IMR-90 (cell line): ENCODE results near the gene FANCE. TPM values are rescaled to one million over a fixed set of nuclear protein-coding genes. Genes with fewer than 3 reads are reported as not detected.

Source experiments
- ATAC-seq: fragments of 200-7000 bp; cut with Tn5 transposase; 2 replicates; pipeline ENCODE4 v1.9.1; 2020; ENCODE audit warnings: low read depth, mild to moderate bottlenecking, moderate library complexity
- BruUV-seq: library from RNA; stranded (reverse); fragments of 400-500 nt; replicated peaks from 2 replicates; lab custom pipeline; 2021; lab: Mats Ljungman, UMichigan
- CTCF ChIA-PET: fragments of 300-600 bp; formaldehyde crosslinking; extraction: SDS; loops from one replicate; lab custom pipeline; 2021; ENCODE audit warnings: antibody characterized with exemption; lab: Yijun Ruan, JAX
- POLR2A ChIA-PET: fragments of 300-600 bp; sonication (Branson Sonifier 250); formaldehyde crosslinking; loops from one replicate; lab custom pipeline; 2022; ENCODE audit warnings: antibody characterized with exemption; ENCODE audit not compliant: unreplicated experiment; lab: Charles Lee
- DNase-seq: peaks from one replicate; pipeline ENCODE4 v3.0.0; 2013
- H2AFZ ChIP-seq: replicated peaks from 2 replicates; pipeline ENCODE3; 2013; ENCODE audit warnings: low read length, mild to moderate bottlenecking; ENCODE audit not compliant: poor library complexity
- H2AK5ac ChIP-seq: 2 replicates; pipeline ENCODE4 v1.6.1; 2013; ENCODE audit warnings: low read depth, low read length, inconsistent platforms
- H2AK9ac ChIP-seq: replicated peaks from 2 replicates; pipeline ENCODE3; 2013; ENCODE audit warnings: mild to moderate bottlenecking, low read depth, low read length, moderate library complexity; ENCODE audit not compliant: poor library complexity
- H2BK120ac ChIP-seq: 2 replicates; pipeline ENCODE4 v1.6.1; 2013; ENCODE audit warnings: low read depth, low read length, inconsistent platforms
- H2BK15ac ChIP-seq: 3 replicates; pipeline ENCODE4 v1.6.1; 2013; ENCODE audit warnings: low read depth, low read length, inconsistent platforms
- H2BK20ac ChIP-seq: 2 replicates; pipeline ENCODE4 v1.6.1; 2013; ENCODE audit warnings: low read depth, mild to moderate bottlenecking, inconsistent platforms, low read length, moderate library complexity
- H2BK5ac ChIP-seq: 2 replicates; pipeline ENCODE4 v1.6.1; 2013; ENCODE audit warnings: mild to moderate bottlenecking, low read depth, low read length, inconsistent platforms; ENCODE audit not compliant: poor library complexity, severe bottlenecking
- H3K14ac ChIP-seq: replicated peaks from 2 replicates; pipeline ENCODE4 v1.6.1; 2013; ENCODE audit warnings: low read depth, low read length, inconsistent platforms
- H3K18ac ChIP-seq: 2 replicates; pipeline ENCODE4 v1.6.1; 2013; ENCODE audit warnings: low read depth, low read length, control low read depth
- H3K23ac ChIP-seq: 2 replicates; pipeline ENCODE4 v1.6.1; 2013; ENCODE audit warnings: low read depth, low read length, inconsistent platforms
- H3K27ac ChIP-seq: 2 replicates; pipeline ENCODE4 v1.5.1; 2013; ENCODE audit warnings: mild to moderate bottlenecking, control low read depth, low read length; ENCODE audit not compliant: insufficient read depth
- H3K27me3 ChIP-seq: 2 replicates; pipeline ENCODE4 v1.6.1; 2013; ENCODE audit warnings: low read length; ENCODE audit not compliant: control insufficient read depth, insufficient read depth
- H3K36me3 ChIP-seq: 2 replicates; pipeline ENCODE4 v1.6.1; 2013; ENCODE audit warnings: low read length, mixed read lengths; ENCODE audit not compliant: control insufficient read depth, insufficient read depth
- H3K4ac ChIP-seq: 2 replicates; pipeline ENCODE4 v1.6.1; 2013; ENCODE audit warnings: low read depth, low read length, inconsistent platforms
- H3K4me1 ChIP-seq: 2 replicates; pipeline ENCODE4 v1.6.1; 2013; ENCODE audit warnings: low read length, mixed read lengths; ENCODE audit not compliant: control insufficient read depth, insufficient read depth
- H3K4me2 ChIP-seq: 2 replicates; pipeline ENCODE4 v1.6.1; 2013; ENCODE audit warnings: low read depth, mild to moderate bottlenecking, control low read depth, low read length, moderate library complexity
- H3K4me3 ChIP-seq: 2 replicates; pipeline ENCODE4 v1.5.1; 2013; ENCODE audit warnings: low read depth, mild to moderate bottlenecking, control low read depth, low read length, moderate library complexity; ENCODE audit not compliant: insufficient read depth
- H3K56ac ChIP-seq: 2 replicates; pipeline ENCODE4 v1.6.1; 2013; ENCODE audit warnings: low read length, inconsistent platforms; ENCODE audit not compliant: insufficient read depth; ENCODE audit errors: extremely low read depth
- H3K79me1 ChIP-seq, 2 experiments: 2 replicates each; pipeline ENCODE4 v1.6.1; 2013; ENCODE audit warnings: low read length in 2 of 2, inconsistent platforms in 1 of 2, low read depth in 1 of 2
- H3K9ac ChIP-seq: 2 replicates; pipeline ENCODE4 v1.6.1; 2013; ENCODE audit warnings: low read depth, low read length, control low read depth
- H3K9me1 ChIP-seq: 2 replicates; pipeline ENCODE4 v1.6.1; 2013; ENCODE audit warnings: low read length, inconsistent platforms; ENCODE audit not compliant: insufficient read depth
- H3K9me3 ChIP-seq: 2 replicates; pipeline ENCODE4 v1.6.1; 2013; ENCODE audit warnings: low read length; ENCODE audit not compliant: control insufficient read depth, insufficient read depth
- H4K20me1 ChIP-seq: 2 replicates; pipeline ENCODE4 v1.6.1; 2013; ENCODE audit warnings: low read length, inconsistent platforms; ENCODE audit not compliant: insufficient read depth
- H4K5ac ChIP-seq: 2 replicates; pipeline ENCODE4 v1.6.1; 2013; ENCODE audit warnings: mild to moderate bottlenecking, low read depth, low read length, control low read depth
- H4K8ac ChIP-seq, 2 experiments: 2 replicates each; pipeline ENCODE4 v1.6.1; 2013; ENCODE audit warnings: low read depth in 2 of 2, low read length in 2 of 2, control low read depth in 1 of 2, inconsistent platforms in 1 of 2
- H4K91ac ChIP-seq: 2 replicates; pipeline ENCODE4 v1.6.1; 2013; ENCODE audit warnings: low read depth, low read length, inconsistent platforms; ENCODE audit not compliant: insufficient read depth
- BHLHE40 ChIP-seq: fragments of 150-350 bp; IDR thresholded peaks from 2 replicates; pipeline ENCODE4 v1.6.1; 2016; ENCODE audit warnings: mild to moderate bottlenecking, low read depth, low read length
- CEBPB ChIP-seq: IDR thresholded peaks from 2 replicates; pipeline ENCODE4 v1.6.1; 2012; ENCODE audit warnings: low read depth, low read length, improper control_type of control experiment
- CHD1 ChIP-seq: IDR thresholded peaks from 2 replicates; pipeline ENCODE4 v1.6.1; 2012; ENCODE audit warnings: low read depth, low read length, improper control_type of control experiment
- ELK1 ChIP-seq: fragments of 150-350 bp; IDR thresholded peaks from 2 replicates; pipeline ENCODE4 v1.6.1; 2016; ENCODE audit warnings: low read depth, mild to moderate bottlenecking, low read length, moderate library complexity, borderline replicate concordance
- FOS ChIP-seq: fragments of 150-350 bp; IDR thresholded peaks from 2 replicates; pipeline ENCODE4 v1.6.1; 2016; ENCODE audit warnings: low read depth, low read length
- MAFK ChIP-seq: IDR thresholded peaks from 2 replicates; pipeline ENCODE4 v1.6.1; 2012; ENCODE audit warnings: low read depth, low read length, improper control_type of control experiment
- MAZ ChIP-seq: IDR thresholded peaks from 2 replicates; pipeline ENCODE4 v1.6.1; 2012; ENCODE audit warnings: low read depth, mild to moderate bottlenecking, low read length, improper control_type of control experiment, moderate library complexity, borderline replicate concordance
- MXI1 ChIP-seq: IDR thresholded peaks from 2 replicates; pipeline ENCODE4 v1.6.1; 2012; ENCODE audit warnings: low read depth, mild to moderate bottlenecking, low read length, moderate library complexity, borderline replicate concordance
- NFE2L2 ChIP-seq: fragments of 150-350 bp; IDR thresholded peaks from 2 replicates; pipeline ENCODE4 v1.6.1; 2016; ENCODE audit warnings: low read depth, mild to moderate bottlenecking, low read length
- POLR2A ChIP-seq: IDR thresholded peaks from 2 replicates; pipeline ENCODE4 v1.6.1; 2012; ENCODE audit warnings: mild to moderate bottlenecking, low read depth, low read length
- RAD21 ChIP-seq: IDR thresholded peaks from 2 replicates; pipeline ENCODE4 v1.6.1; 2012; ENCODE audit warnings: low read length, improper control_type of control experiment
- RCOR1 ChIP-seq: IDR thresholded peaks from 2 replicates; pipeline ENCODE4 v1.6.1; 2012; ENCODE audit warnings: mild to moderate bottlenecking, low read length, improper control_type of control experiment; ENCODE audit not compliant: insufficient replicate concordance
- RFX5 ChIP-seq: IDR thresholded peaks from 2 replicates; pipeline ENCODE4 v1.8.0; 2012; ENCODE audit warnings: low read depth, mild to moderate bottlenecking, low read length, moderate library complexity
- SMC3 ChIP-seq: fragments of 150-350 bp; IDR thresholded peaks from 2 replicates; pipeline ENCODE4 v1.6.1; 2016; ENCODE audit warnings: low read depth, mild to moderate bottlenecking, antibody characterized with exemption, low read length, moderate library complexity
- USF2 ChIP-seq: fragments of 150-350 bp; IDR thresholded peaks from 2 replicates; pipeline ENCODE4 v1.6.1; 2017; ENCODE audit warnings: mild to moderate bottlenecking, antibody characterized with exemption, low read length, low read depth
- WGBS, 2 experiments: methylation state at CpG; one replicate each; pipeline versions ENCODE4 v1.1.5 to v1.1.7; 2013; ENCODE audit warnings: missing lambda C conversion rate in 2 of 2; ENCODE audit not compliant: insufficient read length in 1 of 2; ENCODE audit errors: extremely low coverage in 2 of 2; 5-methylcytosine and 5-hydroxymethylcytosine counted together
- dilution Hi-C: fragments of 300-500 bp; cut with HindIII; formaldehyde crosslinking; loops from one replicate; pipeline ENCODE4 v1.14.3; 2018; ENCODE audit warnings: low sequenced_read_pairs; ENCODE audit not compliant: unreplicated experiment
- in situ Hi-C: fragments of 300-500 bp; cut with MboI; formaldehyde crosslinking; loops from 3 replicates; pipeline ENCODE4 v1.14.3; 2019; ENCODE audit warnings: low sequenced_read_pairs, inconsistent platforms, mixed read lengths
- intact Hi-C: fragments of 100-400 bp; cut with micrococcal nuclease; formaldehyde crosslinking; loops from 2 replicates; pipeline ENCODE4 v1.10.0; 2022
- polyA plus RNA-seq, 3 experiments: library from polyadenylated mRNA; depleted of rRNA; stranded (reverse); fragments of >200 nt; gene quantifications; 2 replicates each; pipeline ENCODE4 v1.2.3, GENCODE V29; 2012; ENCODE audit warnings: low replicate concordance in 1 of 3
- total RNA-seq: library from RNA; depleted of rRNA; stranded (reverse); fragments of >200 nt; gene quantifications from 2 replicates; pipeline ENCODE4 v1.2.3, GENCODE V29; 2012
- TF ChIP-seq, protein P1 (sequence below): conservative IDR thresholded peaks from 2 replicates; pipeline ENCODE4 v1.5.1; 2012; ENCODE audit warnings: mild to moderate bottlenecking, low read depth, low read length, improper control_type of control experiment

FANCE gene
- total and polyA plus RNA-seq, 2 of the 4 experiments (the other 2 are of a cell fraction), result 7.1 to 9.1 TPM

DNA sequence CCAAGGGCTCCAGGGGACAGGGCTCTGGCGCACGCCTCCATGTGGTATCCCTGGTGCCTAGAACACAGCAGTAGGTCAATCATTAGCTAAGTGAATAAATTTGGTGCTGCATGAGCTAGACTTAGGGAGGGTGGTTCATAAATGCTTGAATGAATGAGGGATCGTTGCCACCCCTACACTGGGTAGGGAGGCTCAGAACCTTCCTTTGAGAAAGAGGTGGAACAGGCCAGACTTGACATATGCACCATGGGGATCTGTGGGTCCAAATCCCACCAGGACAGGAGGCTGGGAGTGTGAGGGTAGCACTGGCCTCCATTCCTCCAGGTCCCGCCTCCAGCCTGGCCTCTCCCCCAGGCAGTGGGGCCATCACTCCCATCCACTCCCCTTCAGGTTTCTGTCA, 30.9 kb downstream of the FANCE start:
- intact Hi-C loops (no loop called here), dilution Hi-C loops (no loop called here), in situ Hi-C loops (no loop called here)
- H3K27me3 ChIP-seq, result no peaks in the 10 kb centered on the region
- H2BK15ac ChIP-seq, result no peak overlapping the region
- peaks cover 17% of the 10 kb centered on the region; the same call in 1 of the 2 replicates for H4K20me1 ChIP-seq
- H2AFZ ChIP-seq, result no peak overlapping the region
- peaks cover 25% of the 10 kb centered on the region for H3K4me1 ChIP-seq
- H3K9me3 ChIP-seq, result no peaks in the 10 kb centered on the region
- no peak overlapping the region for H3K18ac ChIP-seq
- WGBS, 2 experiments, result no CpG with 5 or more reads among the region's 4 CpGs
- POLR2A ChIA-PET, result interaction anchor here (0.6 kb wide), 1 partner anchor 9 kb away, joined by 4 read pairs; no protein-coding TSS in a partner anchor
- H4K5ac ChIP-seq, result no peak overlapping the region
- no peak for DNase-seq
- peak overlapping the region; percentile 39 for H2AK9ac ChIP-seq
- no peak for TF ChIP-seq MAFK
- no peak for TF ChIP-seq SMC3
- no peak for TF ChIP-seq CEBPB
- TF ChIP-seq, protein P1, sequence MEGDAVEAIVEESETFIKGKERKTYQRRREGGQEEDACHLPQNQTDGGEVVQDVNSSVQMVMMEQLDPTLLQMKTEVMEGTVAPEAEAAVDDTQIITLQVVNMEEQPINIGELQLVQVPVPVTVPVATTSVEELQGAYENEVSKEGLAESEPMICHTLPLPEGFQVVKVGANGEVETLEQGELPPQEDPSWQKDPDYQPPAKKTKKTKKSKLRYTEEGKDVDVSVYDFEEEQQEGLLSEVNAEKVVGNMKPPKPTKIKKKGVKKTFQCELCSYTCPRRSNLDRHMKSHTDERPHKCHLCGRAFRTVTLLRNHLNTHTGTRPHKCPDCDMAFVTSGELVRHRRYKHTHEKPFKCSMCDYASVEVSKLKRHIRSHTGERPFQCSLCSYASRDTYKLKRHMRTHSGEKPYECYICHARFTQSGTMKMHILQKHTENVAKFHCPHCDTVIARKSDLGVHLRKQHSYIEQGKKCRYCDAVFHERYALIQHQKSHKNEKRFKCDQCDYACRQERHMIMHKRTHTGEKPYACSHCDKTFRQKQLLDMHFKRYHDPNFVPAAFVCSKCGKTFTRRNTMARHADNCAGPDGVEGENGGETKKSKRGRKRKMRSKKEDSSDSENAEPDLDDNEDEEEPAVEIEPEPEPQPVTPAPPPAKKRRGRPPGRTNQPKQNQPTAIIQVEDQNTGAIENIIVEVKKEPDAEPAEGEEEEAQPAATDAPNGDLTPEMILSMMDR, result no peak
- TF ChIP-seq RAD21, result no peak
- TF ChIP-seq BHLHE40, result no peak
- TF ChIP-seq ELK1, result no peak
- no peak for TF ChIP-seq MXI1
- TF ChIP-seq POLR2A, result no peak
- no peak for TF ChIP-seq FOS
- no peak for TF ChIP-seq NFE2L2
- TF ChIP-seq USF2, result no peak
- no peak for TF ChIP-seq RCOR1
- TF ChIP-seq CHD1, result no peak
- TF ChIP-seq RFX5, result no peak
- TF ChIP-seq MAZ, result no peak
- no peak for ATAC-seq
- no peak overlapping the region for H2BK5ac ChIP-seq
- H2BK120ac ChIP-seq, result no peak overlapping the region
- no peak overlapping the region for H4K91ac ChIP-seq
- H2AK5ac ChIP-seq, result no peak overlapping the region
- no peak overlapping the region for H3K23ac ChIP-seq
- H3K4me2 ChIP-seq, result no peak overlapping the region
- BruUV-seq, result no TSS peak
- no peak overlapping the region for H2BK20ac ChIP-seq
- peaks cover 55% of the 10 kb centered on the region for H3K36me3 ChIP-seq
- peaks cover 46 to 80% of the 10 kb centered on the region in 2 experiments for H3K79me1 ChIP-seq
- no peak overlapping the region for H4K8ac ChIP-seq
- no peak overlapping the region for H3K14ac ChIP-seq
- no peak overlapping the region for H3K4ac ChIP-seq
- H3K27ac ChIP-seq, result no peak overlapping the region
- peaks cover 36% of the 10 kb centered on the region for H3K9me1 ChIP-seq
- H3K56ac ChIP-seq, result no peak overlapping the region
- CTCF ChIA-PET, result no interaction called here
- no peak overlapping the region for H3K9ac ChIP-seq
- no peak overlapping the region for H3K4me3 ChIP-seq
